ENCODE results near the gene TRIM3. TPM values are rescaled to one million over a fixed set of nuclear protein-coding genes. Genes with fewer than 3 reads are reported as not detected.

TRIM3 gene
- total and polyA plus RNA-seq, 2 of the 4 experiments (the other 2 are of a cell fraction), result 13.8 to 22.3 TPM

- no peak for TF ChIP-seq RCOR1 (IDR thresholded peaks at IDR 0.05; ENCODE audit: insufficient replicate concordance, low read length)
These were observed 73.1 kb downstream of the TRIM3 start (continued) for GRCh38 chr11:6400431-6401345.

Other genes starting within 250 kb of the TRIM3 start
- 4.7 and 5.9 TPM in 2 replicates for gene FHIP1B, start 239.3 kb downstream of the TRIM3 start, total RNA-seq (2012; rRNA removed)
- 28.1 and 30.2 TPM in 2 replicates for gene FHIP1B, start 239.3 kb downstream of the TRIM3 start, polyA plus RNA-seq (2012; rRNA removed)
- gene CNGA4, start 234.9 kb downstream of the TRIM3 start, total RNA-seq (2012; rRNA removed), result under 0.01 TPM in 1 of 2 replicates, not detected in the other
- gene CNGA4, start 234.9 kb downstream of the TRIM3 start, polyA plus RNA-seq (2012; rRNA removed), result 0.07 and 0.12 TPM in 2 replicates
- gene CCKBR, start 214.1 kb downstream of the TRIM3 start, total RNA-seq (2012; rRNA removed), result not detected in 2 replicates
- gene CCKBR, start 214.1 kb downstream of the TRIM3 start, polyA plus RNA-seq (2012; rRNA removed), result not detected in 2 replicates
- 112 and 116 TPM in 2 replicates for gene CAVIN3, start 153.4 kb downstream of the TRIM3 start, total RNA-seq (2012; rRNA removed)
- gene CAVIN3, start 153.4 kb downstream of the TRIM3 start, polyA plus RNA-seq (2012; rRNA removed), result 185 and 241 TPM in 2 replicates
- gene SMPD1, start 83.5 kb downstream of the TRIM3 start, total RNA-seq (2012; rRNA removed), result 17.5 and 19.5 TPM in 2 replicates
- gene SMPD1, start 83.5 kb downstream of the TRIM3 start, polyA plus RNA-seq (2012; rRNA removed), result 108 and 118 TPM in 2 replicates
- gene APBB1, start 54.8 kb downstream of the TRIM3 start, total RNA-seq (2012; rRNA removed), result 39.4 and 40.3 TPM in 2 replicates
- 44.1 and 45.7 TPM in 2 replicates for gene APBB1, start 54.8 kb downstream of the TRIM3 start, polyA plus RNA-seq (2012; rRNA removed)
- gene HPX, start 33.0 kb downstream of the TRIM3 start, total RNA-seq (2012; rRNA removed), result 0.36 and 0.56 TPM in 2 replicates
- 1.4 and 1.5 TPM in 2 replicates for gene HPX, start 33.0 kb downstream of the TRIM3 start, polyA plus RNA-seq (2012; rRNA removed)
- 76.7 and 84.4 TPM in 2 replicates for gene ARFIP2, start 7.4 kb upstream of the TRIM3 start, total RNA-seq (2012; rRNA removed)
- gene ARFIP2, start 7.4 kb upstream of the TRIM3 start, polyA plus RNA-seq (2012; rRNA removed), result 91.9 and 93.9 TPM in 2 replicates
- gene TIMM10B, start 7.6 kb upstream of the TRIM3 start, total RNA-seq (2012; rRNA removed), result 24.7 and 27.5 TPM in 2 replicates
- gene TIMM10B, start 7.6 kb upstream of the TRIM3 start, polyA plus RNA-seq (2012; rRNA removed), result 22.8 and 27.1 TPM in 2 replicates
- gene DNHD1, start 23.3 kb upstream of the TRIM3 start, total RNA-seq (2012; rRNA removed), result 1.4 and 1.8 TPM in 2 replicates
- gene DNHD1, start 23.3 kb upstream of the TRIM3 start, polyA plus RNA-seq (2012; rRNA removed), result 3.0 and 3.6 TPM in 2 replicates
- 11.1 and 11.5 TPM in 2 replicates for gene RRP8, start 129.7 kb upstream of the TRIM3 start, total RNA-seq (2012; rRNA removed)
- gene RRP8, start 129.7 kb upstream of the TRIM3 start, polyA plus RNA-seq (2012; rRNA removed), result 9.0 and 10.8 TPM in 2 replicates
- 272 and 339 TPM in 2 replicates for gene ILK, start 129.8 kb upstream of the TRIM3 start, total RNA-seq (2012; rRNA removed)
- 367 and 389 TPM in 2 replicates for gene ILK, start 129.8 kb upstream of the TRIM3 start, polyA plus RNA-seq (2012; rRNA removed)
- 18.6 and 24.4 TPM in 2 replicates for gene TAF10, start 138.3 kb upstream of the TRIM3 start, total RNA-seq (2012; rRNA removed)
- 132 and 180 TPM in 2 replicates for gene TAF10, start 138.3 kb upstream of the TRIM3 start, polyA plus RNA-seq (2012; rRNA removed)
- gene TPP1, start 145.5 kb upstream of the TRIM3 start, total RNA-seq (2012; rRNA removed), result 16.7 and 33.5 TPM in 2 replicates
- 66.2 and 108 TPM in 2 replicates for gene TPP1, start 145.5 kb upstream of the TRIM3 start, polyA plus RNA-seq (2012; rRNA removed)
- 1.4 and 1.7 TPM in 2 replicates for gene DCHS1, start 181.9 kb upstream of the TRIM3 start, total RNA-seq (2012; rRNA removed)
- gene DCHS1, start 181.9 kb upstream of the TRIM3 start, polyA plus RNA-seq (2012; rRNA removed), result 3.3 and 3.8 TPM in 2 replicates
- 65.8 and 70.3 TPM in 2 replicates for gene MRPL17, start 209.4 kb upstream of the TRIM3 start, total RNA-seq (2012; rRNA removed)
- 85.2 and 97.5 TPM in 2 replicates for gene MRPL17, start 209.4 kb upstream of the TRIM3 start, polyA plus RNA-seq (2012; rRNA removed)